Fibroblast of skin of left quadriceps (primary cell): ENCODE measurements around the gene DMD.
"Not testable (repeated sequence)": the region's sequence is repeated elsewhere in the genome, so short reads cannot be mapped to it uniquely, and the experiment has no call there.

Experiments
- DNase-seq, 2 experiments: peaks; one replicate each; pipeline ENCODE4 v3.0.0-alpha.2; 2013; ENCODE audit warnings: low read depth in 2 of 2

Gene DMD

DNA sequence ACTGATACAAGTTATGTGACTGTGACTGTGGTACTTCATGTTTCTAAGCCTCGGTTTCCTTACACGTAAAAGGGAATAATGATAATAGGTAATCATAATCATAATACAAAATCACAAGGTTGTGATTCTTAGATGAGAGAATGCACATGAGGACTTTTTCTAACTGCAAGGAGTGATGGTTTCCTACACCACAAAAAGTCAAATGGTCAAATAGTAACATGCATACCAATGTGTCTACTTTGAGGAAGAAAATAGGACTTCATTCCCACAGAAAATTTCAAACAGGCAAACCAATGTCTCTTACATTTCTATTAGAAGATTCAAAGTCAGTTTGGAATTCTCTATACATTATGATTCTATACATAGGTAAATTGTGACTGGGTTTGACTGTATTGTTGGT lies 1770.8 kb downstream of the DMD start:
- DNase-seq: no peak

DNA sequence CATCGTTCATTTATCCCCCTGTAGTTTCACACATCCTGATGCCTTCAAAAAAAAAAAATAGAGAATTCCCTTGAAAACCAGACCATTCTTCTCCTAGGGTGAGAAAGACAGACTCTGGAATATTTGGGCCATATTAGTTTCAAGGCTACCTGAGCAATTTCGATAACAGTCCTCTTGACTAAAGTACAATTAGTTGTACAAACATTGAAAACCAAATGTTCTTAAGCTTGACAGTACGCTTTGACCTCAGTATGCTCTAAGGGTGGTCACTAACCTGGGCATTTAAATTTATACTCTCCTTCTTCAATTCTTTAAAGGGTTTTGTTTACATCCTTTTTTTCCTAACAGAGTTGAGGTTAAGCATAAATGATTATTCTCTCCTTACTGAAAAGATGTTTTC lies 1774.9 kb downstream of the DMD start:
- no peak for DNase-seq

DNA sequence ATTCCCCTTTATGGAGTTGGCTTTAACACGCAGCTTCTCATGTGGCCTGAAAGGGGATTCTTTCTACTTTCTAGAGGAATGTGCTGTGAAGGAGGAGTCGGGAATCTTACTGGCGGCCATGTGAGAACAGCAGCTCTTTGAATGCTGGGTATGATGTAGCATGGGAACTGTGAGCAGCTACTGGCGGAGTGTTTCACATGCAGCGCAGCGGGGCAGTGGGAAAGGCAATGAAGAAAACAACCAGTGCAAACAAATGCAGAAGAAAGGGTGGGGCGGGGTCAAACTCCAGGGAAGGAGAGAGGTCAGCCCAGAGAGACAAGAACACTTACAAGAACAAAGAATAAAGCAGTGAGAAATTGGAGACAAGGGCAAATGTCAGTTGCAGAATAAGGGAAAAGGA lies 1775.8 kb downstream of the DMD start:
- no peak for DNase-seq

DNA sequence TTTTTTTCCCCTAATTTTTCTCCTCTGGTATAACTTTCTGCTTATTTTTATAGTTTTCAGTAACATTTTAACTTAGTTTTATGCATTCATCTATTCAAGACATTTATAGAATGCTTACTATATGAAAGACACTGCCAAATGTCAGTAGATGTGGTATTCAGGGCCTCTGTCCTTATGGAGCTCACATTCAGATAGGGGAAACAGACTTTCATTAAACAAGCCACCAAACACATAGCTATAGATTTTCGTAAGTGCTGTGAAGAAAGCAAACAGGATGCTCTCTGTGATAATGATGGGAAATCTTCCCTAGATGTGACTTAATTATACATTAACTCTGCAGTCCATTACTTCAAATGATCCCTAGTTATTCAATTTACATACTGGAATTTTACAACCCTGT lies 1777.5 kb downstream of the DMD start:
- no peak for DNase-seq

DNA sequence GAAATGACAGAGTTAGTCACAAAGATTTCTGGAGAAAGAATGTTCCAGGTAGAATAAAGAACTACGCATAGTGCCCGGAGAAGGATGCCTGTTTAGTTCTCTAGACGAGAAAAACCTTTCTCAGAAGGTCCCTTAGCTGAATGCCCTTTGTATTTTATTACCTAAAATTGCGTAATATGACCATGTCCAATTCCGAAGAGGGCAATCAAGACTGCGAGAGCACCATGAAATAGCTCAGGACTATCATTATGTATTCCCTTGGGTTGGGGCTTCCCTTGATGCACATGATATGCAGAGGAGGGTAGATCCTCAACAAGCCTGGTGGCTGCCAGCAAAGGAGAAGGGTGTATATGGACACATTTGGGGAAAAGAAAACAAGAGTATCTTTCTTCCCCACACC lies 1781.4 kb downstream of the DMD start:
- DNase-seq: no peak

DNA sequence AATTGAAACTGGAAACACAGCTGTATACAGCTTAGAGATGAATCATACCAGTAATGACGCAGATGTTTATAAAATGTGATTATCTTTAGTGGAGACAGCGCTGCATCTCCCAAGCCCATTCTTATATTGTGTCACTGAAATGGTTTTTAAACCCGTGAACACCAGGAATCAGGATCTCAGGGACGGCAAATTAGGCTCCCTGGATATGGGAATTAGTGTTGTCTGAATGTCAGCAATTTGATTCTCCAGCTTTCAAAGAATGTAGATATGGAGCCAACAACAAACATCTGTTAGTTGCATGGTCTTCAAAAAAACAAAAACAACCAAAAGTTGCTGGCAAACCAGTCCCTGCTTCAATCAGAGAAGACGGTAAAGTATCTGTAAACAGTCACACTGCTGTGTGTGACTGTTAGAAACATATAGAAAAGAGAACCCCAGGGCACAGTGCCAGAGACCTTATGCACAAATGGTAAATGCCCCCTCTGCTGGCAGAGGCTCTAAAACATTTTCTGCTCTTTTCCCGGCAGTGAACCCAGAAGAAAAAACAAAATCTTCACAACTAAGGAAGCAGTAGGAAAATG lies 1787.7 kb downstream of the DMD start:
- peak; percentile 33 to 37 for DNase-seq

DNA sequence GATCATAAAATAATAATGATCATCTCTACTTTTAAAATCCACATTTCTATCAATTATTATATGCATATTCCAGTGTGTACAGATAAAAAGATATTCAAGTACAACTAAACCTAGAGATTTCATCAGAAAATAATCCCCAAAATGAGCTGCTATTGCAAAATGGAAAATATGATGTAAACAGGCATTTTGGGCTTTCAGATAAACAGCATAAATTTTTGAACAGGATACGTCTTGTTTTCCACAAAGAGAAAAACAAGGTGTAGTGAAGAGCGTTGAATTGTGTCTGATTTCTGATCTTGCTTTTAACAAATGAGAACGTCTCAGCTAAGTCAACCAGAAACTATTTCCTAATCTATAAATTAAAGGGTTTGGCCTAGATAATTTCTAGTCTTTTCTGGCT lies 1789.9 kb downstream of the DMD start:
- no peak for DNase-seq

DNA sequence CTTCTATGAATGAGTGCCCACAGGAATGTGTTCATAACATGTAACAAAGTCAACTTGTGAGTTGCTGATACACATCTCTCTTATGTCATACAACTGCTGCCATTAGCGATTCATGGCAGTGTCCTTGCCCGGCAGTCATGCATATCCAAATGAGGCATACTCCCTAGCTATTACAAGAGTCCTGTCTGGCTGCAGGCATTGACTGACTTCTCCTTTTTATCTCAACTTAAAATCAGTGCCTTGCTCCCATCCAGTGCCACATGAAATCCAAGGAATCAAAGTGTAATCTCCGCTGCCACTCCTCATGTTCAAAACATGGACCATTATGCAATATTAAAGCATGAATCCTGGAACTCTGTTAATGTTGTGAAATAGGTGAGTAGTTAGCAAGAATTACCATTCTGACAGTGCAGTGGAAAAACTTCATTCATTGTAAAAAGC lies 1790.6 kb downstream of the DMD start:
- DNase-seq: no peak

DNA sequence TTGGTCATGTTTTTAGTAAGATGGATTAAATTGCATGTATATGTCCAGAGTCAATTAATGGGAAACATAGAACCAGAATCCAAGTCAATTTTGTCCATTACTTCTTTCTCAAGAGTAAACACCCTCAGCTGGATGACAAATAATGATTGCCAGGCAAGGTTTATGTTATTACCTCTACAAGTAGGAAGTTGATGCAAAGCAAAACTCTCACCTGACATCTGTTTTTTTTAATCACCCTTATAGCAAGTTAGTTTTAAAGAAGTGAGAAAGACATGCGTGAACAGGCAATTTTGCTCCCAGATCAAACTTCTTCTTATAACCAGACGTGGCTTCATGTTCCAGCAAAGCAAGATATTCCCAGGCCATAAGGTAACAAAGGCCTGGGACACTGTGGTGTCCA lies 1791.0 kb downstream of the DMD start:
- no peak for DNase-seq

DNA sequence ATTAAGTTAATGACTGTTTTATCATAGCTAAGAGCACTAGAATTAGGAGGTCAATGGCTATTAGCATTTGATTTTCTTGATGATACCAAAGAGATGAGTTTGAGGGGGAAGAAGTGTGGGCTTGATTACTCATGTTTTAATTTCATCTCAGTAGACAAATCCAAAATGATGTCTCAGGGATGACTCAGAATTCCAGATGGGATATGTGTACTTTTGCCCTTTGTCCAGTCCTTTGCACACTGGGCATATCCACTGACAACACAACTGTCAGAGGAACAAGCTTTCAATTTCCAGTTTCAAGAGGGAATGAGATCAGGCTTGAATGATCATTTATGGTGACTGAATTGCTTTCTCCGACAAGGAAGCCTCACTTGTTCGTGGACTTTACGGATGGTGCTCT lies 1814.2 kb downstream of the DMD start:
- no peak for DNase-seq

DNA sequence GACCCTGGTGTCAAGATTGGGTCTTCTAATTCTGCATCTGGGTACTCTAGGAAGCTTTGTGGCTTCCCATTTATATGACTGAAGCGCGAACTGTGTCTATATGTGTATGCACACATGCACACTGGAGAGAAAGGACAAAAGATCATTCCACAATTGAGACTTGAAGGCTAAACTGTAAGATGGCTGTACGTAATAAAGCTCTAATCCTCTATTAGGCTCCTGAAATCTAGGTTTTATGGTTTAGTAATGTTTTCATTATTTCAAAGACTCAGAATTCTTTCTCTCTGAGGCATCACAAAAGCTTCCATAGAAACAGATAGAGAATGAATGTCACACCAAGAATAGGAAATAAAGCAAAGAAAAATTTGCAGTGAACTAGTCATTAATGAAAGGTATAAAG lies 1818.8 kb downstream of the DMD start:
- no peak for DNase-seq

DNA sequence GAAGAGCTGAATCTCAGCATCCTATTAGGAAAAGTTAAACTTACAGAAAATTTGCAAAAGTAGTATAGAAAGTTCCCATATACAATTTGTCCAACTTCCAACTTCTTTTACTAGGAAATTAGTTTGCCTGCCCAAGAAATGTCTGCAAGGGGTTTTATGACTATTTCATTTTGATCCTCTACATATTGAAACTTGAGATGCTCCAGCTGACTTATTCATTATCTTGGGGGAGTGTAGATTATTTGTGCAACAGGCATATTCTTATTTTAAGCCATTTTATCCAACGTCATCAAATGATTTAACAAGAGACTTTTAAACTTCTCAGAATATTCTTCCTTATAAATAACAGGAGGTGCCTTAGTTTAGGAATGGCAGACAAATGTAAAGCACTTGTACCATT lies 1822.4 kb downstream of the DMD start:
- DNase-seq: no peak

DNA sequence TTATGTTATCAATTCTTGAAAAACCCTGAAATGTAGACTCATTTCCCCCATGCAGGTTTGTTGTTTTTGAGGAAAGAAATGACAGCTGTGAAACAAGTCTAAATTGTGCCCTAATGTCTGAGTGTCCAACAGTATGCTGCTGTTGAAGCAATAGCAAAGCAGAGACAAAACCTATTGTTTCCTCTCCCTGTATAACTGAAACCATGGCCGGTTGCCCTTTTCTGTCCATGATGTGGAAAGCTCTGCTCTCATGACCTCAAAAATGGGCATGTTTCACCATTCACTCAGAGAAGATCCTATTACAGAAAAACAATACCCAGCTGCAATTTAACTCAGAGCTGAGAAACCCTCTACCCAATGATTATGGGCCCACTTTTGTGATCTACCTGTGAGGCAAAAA lies 1826.9 kb downstream of the DMD start:
- no peak for DNase-seq

DNA sequence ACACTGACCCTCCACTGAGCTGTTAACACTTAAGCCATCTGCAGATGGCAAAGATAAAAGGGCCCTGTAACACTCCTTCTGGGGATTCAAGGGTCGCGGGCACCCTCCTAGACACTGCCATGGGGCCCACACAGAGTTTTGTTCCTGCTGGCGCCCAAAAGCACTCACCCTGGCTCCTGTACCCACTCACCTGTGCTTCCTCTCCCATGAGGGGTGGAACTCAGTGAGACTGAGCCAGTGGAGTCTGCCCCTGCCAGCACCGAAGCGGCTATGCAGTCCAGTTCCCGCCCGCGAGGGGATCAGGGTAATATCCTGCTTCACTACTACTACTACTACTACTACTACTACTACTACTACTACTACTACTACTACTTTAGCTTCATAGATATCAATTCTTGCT lies 1827.4 kb downstream of the DMD start:
- no peak for DNase-seq

DNA sequence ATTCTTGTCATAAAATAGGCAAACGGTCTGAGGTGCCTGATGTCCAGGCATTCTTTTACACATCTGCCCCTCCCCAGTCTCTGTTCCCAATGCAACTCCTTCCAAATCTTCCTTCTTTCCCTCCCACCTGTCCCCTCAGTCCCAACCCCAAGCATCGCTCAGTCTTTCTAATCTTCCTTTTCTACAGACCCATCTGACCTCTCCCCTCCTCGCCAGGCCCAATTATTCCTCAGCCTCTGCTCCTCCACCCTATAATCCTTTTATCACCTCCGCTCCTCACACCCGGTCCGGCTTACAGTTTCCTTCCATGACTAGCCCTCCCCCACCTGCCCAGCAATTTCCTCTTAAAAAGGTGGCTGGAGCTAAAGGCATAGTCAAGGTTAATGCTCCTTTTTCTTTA lies 1832.4 kb downstream of the DMD start:
- DNase-seq: not testable (repeated sequence)

DNA sequence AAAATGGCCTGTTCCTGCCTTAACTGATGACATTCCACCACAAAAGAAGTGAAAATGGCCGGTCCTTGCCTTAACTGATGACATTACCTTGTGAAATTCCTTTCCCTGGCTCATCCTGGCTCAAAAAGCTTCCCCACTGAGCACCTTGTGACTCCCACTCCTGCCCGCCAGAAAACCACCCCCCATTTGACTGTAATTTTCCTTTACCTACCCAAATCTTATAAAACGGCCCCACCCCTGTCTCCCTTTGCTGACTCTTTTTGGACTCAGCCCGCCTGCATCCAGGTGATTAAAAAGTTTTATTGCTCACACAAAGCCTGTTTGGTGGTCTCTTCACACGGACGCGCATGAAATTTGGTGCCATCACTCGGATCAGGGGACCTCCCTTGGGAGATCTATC lies 1833.5 kb downstream of the DMD start:
- not testable (repeated sequence) for DNase-seq

DNA sequence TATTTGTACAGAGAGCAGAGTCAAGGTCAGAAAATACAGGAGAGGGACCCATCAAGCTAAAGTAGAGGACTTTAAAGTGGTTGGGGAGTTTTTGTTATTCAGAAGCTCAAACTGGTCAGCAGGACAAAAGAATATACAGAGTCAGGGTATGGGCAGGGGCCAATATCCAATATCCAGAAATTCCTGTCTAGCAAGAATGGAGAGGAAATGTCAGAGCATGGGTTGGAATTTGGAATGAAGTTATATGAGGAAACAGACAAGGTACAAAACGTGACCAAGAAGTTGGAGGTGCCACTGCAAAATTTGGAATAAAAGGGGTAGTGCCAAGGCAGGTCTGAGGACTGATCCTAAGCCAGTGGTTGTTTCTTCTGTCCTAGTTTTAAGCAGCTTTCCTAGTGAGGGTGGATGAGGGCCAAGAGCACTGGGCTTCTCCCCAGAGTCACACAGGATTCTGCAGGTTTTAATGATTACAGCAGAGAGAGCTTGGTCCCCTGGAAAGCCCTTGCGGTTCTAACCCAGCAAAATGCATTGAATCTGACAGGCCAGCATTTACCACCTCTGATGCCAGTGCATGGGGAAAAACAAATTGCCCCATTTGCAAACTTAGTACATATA lies 1834.8 kb downstream of the DMD start:
- DNase-seq: no peak

DNA sequence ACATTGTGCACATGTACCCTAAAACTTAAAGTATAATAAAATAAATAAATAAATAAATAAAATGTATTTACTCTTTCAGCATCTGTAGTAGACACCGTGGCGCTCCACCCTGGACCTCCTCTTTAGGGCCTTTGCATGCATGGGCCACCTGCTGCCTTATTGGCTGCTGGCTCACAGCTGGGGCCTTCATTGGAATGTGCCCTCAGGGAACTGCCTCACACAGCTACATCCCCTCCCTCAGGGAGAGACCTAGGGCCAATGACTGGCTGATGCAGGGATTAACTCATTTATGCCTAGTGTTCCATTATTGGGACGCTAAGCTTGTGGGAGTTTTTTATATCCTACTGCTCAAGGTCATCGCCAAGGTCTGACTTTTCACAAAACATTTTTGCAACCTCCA lies 1836.6 kb downstream of the DMD start:
- DNase-seq: no peak

DNA sequence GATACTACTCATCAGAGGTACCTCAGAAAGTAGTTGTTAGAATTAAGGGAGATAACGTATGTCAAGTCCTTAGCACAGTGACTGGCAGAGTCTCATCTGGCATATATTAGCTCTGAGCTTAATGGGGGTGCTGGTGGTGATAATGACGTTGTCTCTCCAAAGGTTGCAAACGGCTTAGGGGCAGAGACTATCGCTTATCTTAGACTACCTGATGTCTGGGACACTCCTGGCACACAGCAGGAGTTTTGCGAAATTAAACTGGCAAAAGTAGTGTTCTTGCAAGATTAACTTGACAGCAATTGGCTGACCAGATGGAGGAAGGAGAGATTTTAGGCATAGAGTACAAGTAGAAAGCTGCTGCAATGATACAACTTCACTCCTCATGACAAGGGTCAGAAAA lies 1839.4 kb downstream of the DMD start:
- DNase-seq: no peak

DNA sequence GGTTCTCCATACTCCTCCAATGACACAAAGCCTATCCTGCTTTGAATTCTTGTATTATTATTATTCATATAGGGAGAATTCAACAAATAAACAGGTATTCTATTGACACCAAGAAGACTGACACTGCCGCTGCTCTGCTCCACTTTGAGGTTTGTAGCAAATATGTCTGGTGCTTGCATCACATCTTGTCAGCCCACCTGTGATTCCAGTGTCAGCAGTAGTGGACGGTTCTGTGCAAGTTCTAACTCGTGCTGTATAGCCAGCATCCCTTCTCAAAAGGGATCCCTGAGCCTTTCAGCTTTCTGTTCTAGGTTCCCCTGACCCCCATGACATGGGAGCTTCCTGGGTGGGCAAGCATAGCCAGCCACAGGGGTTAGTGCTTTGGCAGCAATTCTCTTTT lies 1843.5 kb downstream of the DMD start:
- no peak for DNase-seq

DNA sequence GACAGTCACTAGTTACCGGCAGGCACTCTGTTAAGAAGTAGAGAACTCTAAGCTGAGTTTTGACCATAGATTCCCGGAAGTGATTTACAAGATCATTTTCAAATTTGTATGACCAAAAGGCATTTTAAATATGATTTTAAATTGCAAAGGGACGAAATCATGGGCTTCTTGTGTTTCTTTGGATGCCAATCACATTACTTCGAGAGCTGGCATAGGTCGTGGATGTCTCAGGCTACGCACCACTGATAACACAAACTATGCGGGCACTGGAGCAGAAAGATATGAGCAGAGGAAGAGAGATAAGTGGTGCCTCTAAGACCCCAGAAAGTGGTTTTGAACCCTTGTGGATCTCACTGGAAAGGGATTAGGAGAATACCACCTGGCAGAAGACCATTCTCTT lies 1845.3 kb downstream of the DMD start:
- no peak for DNase-seq

DNA sequence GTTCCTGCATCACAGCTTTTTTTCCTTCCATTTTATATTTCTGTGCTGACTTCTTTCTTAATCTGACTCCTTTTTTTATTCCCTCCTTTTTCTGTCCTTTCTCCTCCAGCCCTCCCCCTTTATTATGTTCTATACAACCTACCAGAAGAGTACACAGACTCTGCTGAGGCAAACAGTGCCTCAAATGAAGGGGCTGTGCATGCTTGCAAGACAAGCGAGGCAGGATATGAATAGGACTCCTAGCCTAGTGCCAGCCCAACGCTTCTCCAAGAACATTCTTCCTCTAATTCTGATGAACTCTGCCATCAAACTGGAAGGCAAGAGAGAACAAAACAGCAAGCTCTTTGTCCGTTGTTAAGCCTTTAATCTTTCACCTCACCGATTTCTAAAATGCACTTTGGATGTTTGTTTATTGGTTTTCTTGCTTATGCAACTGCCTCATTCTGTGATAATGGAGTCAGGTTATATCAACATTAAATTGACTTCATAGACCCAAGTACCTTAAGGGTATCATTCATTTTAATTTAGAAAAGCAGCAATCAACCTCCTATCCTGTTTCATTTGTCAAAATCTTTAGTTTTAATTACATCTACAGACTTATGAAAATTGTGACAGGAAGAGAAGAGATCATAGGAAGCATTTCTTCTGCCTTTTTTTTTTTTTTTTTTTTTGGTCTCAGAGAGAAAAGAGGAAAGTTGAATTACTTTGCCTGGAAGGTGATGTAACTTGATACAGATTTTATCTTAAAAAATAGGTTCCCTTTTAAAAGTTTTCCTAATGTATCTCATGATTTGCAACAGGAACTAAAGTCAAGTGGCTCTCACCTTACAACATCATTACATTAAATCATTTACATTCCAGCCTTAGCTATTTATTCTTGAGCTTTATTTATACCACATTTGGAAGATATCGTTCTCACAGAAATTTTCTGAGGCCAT lies 1854.8 kb downstream of the DMD start:
- no peak for DNase-seq
